GM19099 (cell line): Measurements from ENCODE around the gene VDR.

Experiments
- POLR2A ChIP-seq: IDR thresholded peaks from 3 replicates; pipeline ENCODE4 v1.6.1; 2011; ENCODE audit warnings: low read depth; ENCODE audit not compliant: insufficient read length; ENCODE audit errors: extremely low read depth

The VDR gene

GRCh38 chr12:47888153-47888819 is 16.5 kb downstream of the VDR start:
- TF ChIP-seq POLR2A = no peak

GRCh38 chr12:47887529-47887928 is 17.3 kb downstream of the VDR start:
- TF ChIP-seq POLR2A = no peak

- no peak for TF ChIP-seq POLR2A
Observed at GRCh38 chr12:47886510-47887240, 18.1 kb downstream of the VDR start.

DNA sequence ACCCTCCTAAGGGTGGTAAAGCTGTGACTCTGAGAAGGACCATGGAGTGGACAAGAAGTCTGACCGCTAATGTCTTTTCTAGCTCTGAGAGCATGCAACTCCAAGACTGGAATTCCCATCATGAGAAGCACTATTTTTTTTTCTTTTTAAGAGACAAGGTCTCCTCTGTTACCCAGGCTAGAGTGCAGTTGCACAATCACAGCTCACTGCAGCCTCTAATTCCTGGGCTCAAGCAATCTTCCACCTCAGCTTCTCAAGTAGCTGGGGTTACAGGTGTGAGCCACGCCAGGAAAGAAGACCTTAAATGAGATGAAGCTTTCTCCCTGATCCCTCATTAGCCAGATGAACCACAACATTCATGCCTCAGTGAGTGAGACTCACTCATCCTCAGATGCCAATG is 19.2 kb downstream of the VDR start:
- TF ChIP-seq POLR2A = no peak

GRCh38 chr12:47885012-47885501 is 19.7 kb downstream of the VDR start:
- TF ChIP-seq POLR2A = no peak

- TF ChIP-seq POLR2A = no peak
Observed at GRCh38 chr12:47884501-47884900, 20.3 kb downstream of the VDR start.

DNA sequence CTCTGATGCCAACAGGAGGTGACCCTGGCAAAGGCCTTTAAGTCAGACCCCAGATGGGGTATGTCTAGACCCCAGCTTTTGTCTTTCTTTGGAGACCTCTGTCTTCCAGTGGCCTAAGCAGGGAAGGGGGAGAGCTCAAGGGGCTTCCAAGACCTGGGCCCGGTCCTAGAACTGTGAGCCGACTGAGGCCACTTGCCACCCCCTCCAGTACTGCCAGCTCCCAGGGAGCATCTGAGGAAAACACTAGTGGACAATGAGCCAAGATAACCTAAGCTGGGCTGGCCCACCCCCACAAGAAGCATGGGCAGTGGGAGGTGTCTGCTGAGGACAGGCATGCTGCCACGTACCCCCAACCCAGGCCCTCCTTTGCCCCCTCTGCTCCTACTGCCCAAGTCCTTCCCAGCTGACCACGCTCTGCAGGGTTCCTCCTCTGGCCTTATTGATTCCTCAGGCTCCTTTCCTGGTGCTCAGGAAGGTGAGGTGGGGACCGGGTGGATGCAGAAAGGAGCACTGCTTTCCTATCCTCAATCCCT is 21.1 kb downstream of the VDR start:
- no peak for TF ChIP-seq POLR2A

DNA sequence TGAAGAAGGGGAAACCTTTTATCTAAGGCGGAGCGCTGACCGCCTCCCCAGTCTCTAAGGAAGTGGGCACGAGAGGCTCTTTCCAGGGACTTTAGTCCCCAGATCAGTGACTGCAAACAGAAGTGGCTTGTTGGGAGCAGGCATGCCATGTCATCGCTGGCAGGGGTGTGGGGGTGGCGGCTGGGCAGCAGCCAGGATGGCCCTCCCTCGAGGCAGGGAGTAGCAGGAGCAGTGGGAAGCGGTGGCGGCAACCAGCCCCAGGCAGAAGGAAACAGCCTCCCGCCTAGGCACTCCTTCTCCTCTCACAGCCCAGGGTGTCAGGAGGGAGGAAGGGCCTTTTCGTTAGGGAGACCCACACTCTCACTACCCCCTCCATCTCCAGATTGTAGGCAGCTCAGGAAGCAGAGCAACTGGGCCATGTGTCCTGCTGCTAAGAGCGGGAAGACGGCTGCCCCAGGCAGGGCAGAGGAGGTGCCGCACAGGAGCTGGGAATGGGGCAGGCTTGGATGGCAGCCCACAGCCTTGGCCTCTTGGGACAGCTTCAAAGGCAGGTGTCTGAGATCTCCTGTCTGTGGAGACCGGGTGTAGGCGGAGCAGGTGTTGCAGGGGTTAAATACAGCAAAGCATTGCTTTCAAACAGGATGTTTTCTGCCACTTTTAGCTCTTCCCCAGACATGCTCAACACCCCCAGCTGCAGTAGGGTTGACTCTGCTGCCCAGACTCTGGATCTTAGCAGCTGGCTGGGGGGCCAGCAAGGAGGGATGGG is 21.8 kb downstream of the VDR start:
- TF ChIP-seq POLR2A = no peak

GRCh38 chr12:47881826-47882427 is 22.9 kb downstream of the VDR start:
- no peak for TF ChIP-seq POLR2A

GRCh38 chr12:47881051-47881450 is 23.7 kb downstream of the VDR start:
- no peak for TF ChIP-seq POLR2A

- no peak for TF ChIP-seq POLR2A
Observed at GRCh38 chr12:47878918-47879481, 25.8 kb downstream of the VDR start.

DNA sequence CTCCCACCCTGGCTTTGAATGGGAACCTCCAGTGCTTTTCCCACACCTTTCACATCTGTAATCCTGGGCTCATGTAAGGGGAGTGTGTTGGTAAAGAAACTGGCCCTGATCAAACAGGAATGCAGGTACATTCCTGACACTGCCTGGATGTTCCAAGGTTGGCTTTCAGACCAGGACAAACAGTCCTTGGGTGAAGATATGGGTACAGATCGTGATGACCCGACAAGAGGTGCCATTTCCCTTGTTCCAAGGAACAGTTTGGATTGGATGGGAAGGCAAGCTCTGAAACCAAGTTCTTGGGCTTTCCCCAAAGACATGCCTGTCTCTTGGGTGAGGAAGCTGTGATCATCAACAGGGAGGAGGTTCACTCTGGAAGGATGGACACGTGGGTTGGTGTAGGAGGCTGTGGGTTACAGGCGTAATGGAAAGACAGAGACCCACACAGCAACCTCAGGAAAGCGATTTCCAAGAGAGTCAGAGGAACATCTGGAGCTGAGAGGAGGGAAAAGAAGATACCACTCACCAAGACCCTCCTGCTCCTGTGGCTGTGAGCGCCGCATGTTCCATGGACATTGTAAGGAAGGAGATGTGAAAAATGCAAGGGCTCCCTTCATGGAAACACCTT is 26.4 kb downstream of the VDR start:
- no peak for TF ChIP-seq POLR2A

GRCh38 chr12:47877081-47877480 is 27.7 kb downstream of the VDR start:
- no peak for TF ChIP-seq POLR2A

- no peak for TF ChIP-seq POLR2A
Observed at GRCh38 chr12:47876440-47876960, 28.3 kb downstream of the VDR start.
